B cell (primary cell): ENCODE data around the gene RAB31. TPM values are rescaled to one million over a fixed set of nuclear protein-coding genes. Genes with fewer than 3 reads are reported as not detected.

Source experiments
- ATAC-seq: fragments of 200-7000 bp; cut with Tn5 transposase; one replicate; pipeline ENCODE4 v1.10.0; 2021; ENCODE audit warnings: low read depth, mild to moderate bottlenecking, moderate number of reproducible peaks, moderate library complexity
- CTCF ChIA-PET: fragments of 350-600 bp; sonication (Branson Sonifier 250); formaldehyde crosslinking; loops from one replicate; lab custom pipeline; 2021; ENCODE audit warnings: antibody characterized with exemption, inconsistent platforms; lab: Charles Lee
- POLR2A ChIA-PET: fragments of 350-600 bp; sonication (Branson Sonifier 250); formaldehyde crosslinking; loops from one replicate; lab custom pipeline; 2021; ENCODE audit warnings: antibody characterized with exemption; lab: Charles Lee
- DNase-seq: peaks from one replicate; pipeline ENCODE4 v3.0.0; 2013
- H2AFZ ChIP-seq: 2 replicates; pipeline ENCODE4 v1.6.1; 2012; ENCODE audit warnings: mild to moderate bottlenecking, low read depth, low read length; ENCODE audit not compliant: insufficient read depth, poor library complexity, severe bottlenecking
- H3K27ac ChIP-seq, 2 donors: 1 replicate in 1 of 2; 2 replicates in 1 of 2; pipeline ENCODE4 v1.5.1; 2012 to 2013; ENCODE audit warnings: low read length in 2 of 2, mild to moderate bottlenecking in 2 of 2, moderate library complexity in 1 of 2
- H3K27me3 ChIP-seq, 4 experiments: fragments of 200-600 bp in 1 of 4; sonication (generic) in 1 of 4; replicated peaks in 1 of 4; 1 replicate in 2 of 4; 2 replicates in 2 of 4; pipeline versions ENCODE4 v1.6.1 to v1.7.0; 2013 to 2016; ENCODE audit warnings: low read length in 3 of 4, mild to moderate bottlenecking in 2 of 4, mixed read lengths in 1 of 4, moderate library complexity in 1 of 4; ENCODE audit not compliant: insufficient read depth in 4 of 4, control insufficient read depth in 3 of 4; ENCODE audit errors: control extremely low read depth in 1 of 4
- H3K36me3 ChIP-seq, 2 experiments: replicated peaks in 1 of 2; 1 replicate in 1 of 2; 2 replicates in 1 of 2; pipeline versions ENCODE4 v1.6.1 to v1.7.1; 2013; ENCODE audit warnings: low read length in 1 of 2; ENCODE audit not compliant: insufficient read depth in 2 of 2, control insufficient read depth in 1 of 2; ENCODE audit errors: control extremely low read depth in 1 of 2, extremely low read depth in 1 of 2
- H3K4me1 ChIP-seq, 2 donors: fragments of 200-600 bp in 1 of 2; sonication (generic) in 1 of 2; 1 replicate in 1 of 2; 2 replicates in 1 of 2; pipeline versions ENCODE4 v1.5.1 to v1.6.1; 2013 to 2017; ENCODE audit warnings: low read length in 2 of 2; ENCODE audit not compliant: control insufficient read depth in 2 of 2, insufficient read depth in 2 of 2
- H3K4me2 ChIP-seq: replicated peaks from 2 replicates; pipeline ENCODE3; 2012; ENCODE audit warnings: mild to moderate bottlenecking, low read depth, low read length; ENCODE audit not compliant: poor library complexity, severe bottlenecking
- H3K4me3 ChIP-seq, 5 experiments: fragments of 200-600 bp in 1 of 5; sonication (generic) in 1 of 5; 1 replicate in 3 of 5; 2 replicates in 2 of 5; pipeline versions ENCODE4 v1.5.1 to v1.7.0; 2011 to 2016; ENCODE audit warnings: low read length in 4 of 5, mild to moderate bottlenecking in 4 of 5, low read depth in 2 of 5, control low read depth in 1 of 5, moderate library complexity in 1 of 5; ENCODE audit not compliant: insufficient read depth in 1 of 5; ENCODE audit errors: control extremely low read depth in 1 of 5, extremely low read depth in 1 of 5
- H3K79me2 ChIP-seq: fragments of 200-600 bp; sonication (generic); one replicate; pipeline ENCODE4 v1.6.0; 2016; ENCODE audit warnings: low read length; ENCODE audit not compliant: control insufficient read depth, insufficient read depth
- H3K9ac ChIP-seq: fragments of 200-600 bp; sonication (generic); 2 replicates; pipeline ENCODE4 v1.6.1; 2017; ENCODE audit warnings: mild to moderate bottlenecking, low read length, moderate library complexity
- H3K9me3 ChIP-seq, 3 donors: one replicate each; pipeline versions ENCODE4 v1.6.1 to v1.7.1; 2013; ENCODE audit warnings: low read length in 2 of 3; ENCODE audit not compliant: control insufficient read depth in 2 of 3, insufficient read depth in 1 of 3; ENCODE audit errors: control extremely low read depth in 1 of 3
- H4K20me1 ChIP-seq: 2 replicates; pipeline ENCODE4 v1.6.0; 2012; ENCODE audit warnings: mild to moderate bottlenecking, low read length; ENCODE audit not compliant: insufficient read depth, control insufficient read depth, poor library complexity, severe bottlenecking
- H3K27ac Mint-ChIP-seq: one replicate; pipeline ENCODE4 v1.8.0; 2021; ENCODE audit warnings: mixed read lengths
- H3K27me3 Mint-ChIP-seq: one replicate; pipeline ENCODE4 v1.8.0; 2021; ENCODE audit warnings: mixed read lengths
- H3K4me1 Mint-ChIP-seq: one replicate; pipeline ENCODE4 v1.8.0; 2021; ENCODE audit warnings: mixed read lengths
- H3K4me3 Mint-ChIP-seq: one replicate; pipeline ENCODE4 v1.8.0; 2021; ENCODE audit warnings: mixed read lengths
- H3K9me3 Mint-ChIP-seq: one replicate; pipeline ENCODE4 v1.8.0; 2022; ENCODE audit warnings: mixed read lengths; ENCODE audit not compliant: insufficient read depth
- EZH2 ChIP-seq: IDR thresholded peaks from 2 replicates; pipeline ENCODE4 v1.6.1; 2012; ENCODE audit warnings: borderline replicate concordance, low read depth, mild to moderate bottlenecking, moderate library complexity, low read length; ENCODE audit not compliant: insufficient read depth, poor library complexity, severe bottlenecking
- WGBS: methylation state at CpG from one replicate; pipeline ENCODE4 v1.1.5; 2013; ENCODE audit warnings: missing lambda C conversion rate; ENCODE audit not compliant: insufficient coverage; 5-methylcytosine and 5-hydroxymethylcytosine counted together
- intact Hi-C: fragments of 100-400 bp; cut with micrococcal nuclease; formaldehyde crosslinking; loops from one replicate; pipeline ENCODE4 v1.10.0; 2022
- polyA plus RNA-seq: library from polyadenylated mRNA; depleted of rRNA; stranded (reverse); fragments of >200 nt; gene quantifications from 2 replicates; pipeline ENCODE4 v1.2.3, GENCODE V29; 2012
- total RNA-seq, 2 donors: library from RNA; stranded (reverse); fragments of 120-200 nt in 1 of 2; gene quantifications; 1 replicate in 1 of 2; 2 replicates in 1 of 2; pipeline versions ENCODE4 v1.2.3 to v1.2.4, GENCODE V29; 2013 to 2022
- TF ChIP-seq, protein P1 (sequence below): fragments of 200-600 bp; IDR thresholded peaks from one replicate; pipeline ENCODE4 v1.8.0; 2022; ENCODE audit warnings: antibody characterized with exemption, mild to moderate bottlenecking

RAB31 gene
- total and polyA plus RNA-seq, 2 donors (not counting 1 experiment from before 2014, with no cell fraction given), result 15.5 to 44.6 TPM

DNA sequence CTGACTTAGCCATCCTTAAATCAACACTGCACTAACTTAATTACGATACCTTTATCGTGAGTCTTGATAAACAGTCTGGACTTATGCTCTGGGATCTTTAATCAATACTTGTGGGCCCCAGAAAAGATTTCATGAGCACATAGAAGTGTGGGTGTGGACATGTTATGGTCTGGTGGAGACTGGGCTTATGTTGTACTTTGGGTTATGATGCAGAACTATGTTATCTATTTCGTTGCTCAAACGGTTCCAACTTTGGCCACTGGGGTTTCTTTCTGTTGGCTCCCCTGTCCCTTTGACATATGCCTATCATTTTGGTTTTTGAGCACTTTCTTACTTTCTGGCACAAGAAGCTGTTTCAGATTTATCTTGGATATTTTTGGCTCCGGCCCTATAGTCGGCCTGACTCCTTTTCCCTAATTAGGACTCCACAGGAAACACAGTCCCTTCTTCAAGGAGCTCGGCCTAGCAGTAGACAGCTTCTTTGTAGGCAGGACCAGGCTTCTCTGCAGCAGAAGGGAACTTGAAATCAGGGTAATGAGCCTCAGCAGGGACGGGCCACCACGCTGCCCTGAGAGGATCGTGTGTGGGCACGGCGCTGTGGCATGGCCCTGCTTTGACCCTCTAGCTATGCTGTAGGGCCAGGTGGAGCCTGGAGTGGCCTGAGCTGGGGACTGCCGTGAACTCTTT, 123.1 kb downstream of the RAB31 start:
- Histone ChIP-seq H3K9me3 (no peaks in the 10 kb centered on the region), H2AFZ (no peak overlapping the region), H3K27me3 (no peaks in the 10 kb centered on the region), H4K20me1 (peaks cover 3% of the 10 kb centered on the region), H3K4me3 (no peak overlapping the region), H3K9ac (no peak overlapping the region), H3K4me2 (no peak overlapping the region), H3K27ac (no peak overlapping the region), H3K4me1 (no peaks in the 10 kb centered on the region), H3K36me3 (peaks cover 0 to 10% of the 10 kb centered on the region in 2 experiments), H3K79me2 (peaks cover 3% of the 10 kb centered on the region)
- 94% methylated on average over 13 of the region's 13 CpGs for WGBS
- no peaks in the 10 kb centered on the region for H3K27me3 Mint-ChIP-seq
- peaks cover 14% of the 10 kb centered on the region for H3K4me1 Mint-ChIP-seq
- ChIA-PET CTCF (no interaction called here), POLR2A (no interaction called here)
- ATAC-seq (no peak), DNase-seq (no peak)
- H3K27ac Mint-ChIP-seq, result no peak overlapping the region
- H3K4me3 Mint-ChIP-seq, result no peak overlapping the region
- intact Hi-C loops, result no loop called here
- no peak for TF ChIP-seq EZH2
- TF ChIP-seq, protein P1, sequence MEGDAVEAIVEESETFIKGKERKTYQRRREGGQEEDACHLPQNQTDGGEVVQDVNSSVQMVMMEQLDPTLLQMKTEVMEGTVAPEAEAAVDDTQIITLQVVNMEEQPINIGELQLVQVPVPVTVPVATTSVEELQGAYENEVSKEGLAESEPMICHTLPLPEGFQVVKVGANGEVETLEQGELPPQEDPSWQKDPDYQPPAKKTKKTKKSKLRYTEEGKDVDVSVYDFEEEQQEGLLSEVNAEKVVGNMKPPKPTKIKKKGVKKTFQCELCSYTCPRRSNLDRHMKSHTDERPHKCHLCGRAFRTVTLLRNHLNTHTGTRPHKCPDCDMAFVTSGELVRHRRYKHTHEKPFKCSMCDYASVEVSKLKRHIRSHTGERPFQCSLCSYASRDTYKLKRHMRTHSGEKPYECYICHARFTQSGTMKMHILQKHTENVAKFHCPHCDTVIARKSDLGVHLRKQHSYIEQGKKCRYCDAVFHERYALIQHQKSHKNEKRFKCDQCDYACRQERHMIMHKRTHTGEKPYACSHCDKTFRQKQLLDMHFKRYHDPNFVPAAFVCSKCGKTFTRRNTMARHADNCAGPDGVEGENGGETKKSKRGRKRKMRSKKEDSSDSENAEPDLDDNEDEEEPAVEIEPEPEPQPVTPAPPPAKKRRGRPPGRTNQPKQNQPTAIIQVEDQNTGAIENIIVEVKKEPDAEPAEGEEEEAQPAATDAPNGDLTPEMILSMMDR, result no peak
- H3K9me3 Mint-ChIP-seq, result no peaks in the 10 kb centered on the region

DNA sequence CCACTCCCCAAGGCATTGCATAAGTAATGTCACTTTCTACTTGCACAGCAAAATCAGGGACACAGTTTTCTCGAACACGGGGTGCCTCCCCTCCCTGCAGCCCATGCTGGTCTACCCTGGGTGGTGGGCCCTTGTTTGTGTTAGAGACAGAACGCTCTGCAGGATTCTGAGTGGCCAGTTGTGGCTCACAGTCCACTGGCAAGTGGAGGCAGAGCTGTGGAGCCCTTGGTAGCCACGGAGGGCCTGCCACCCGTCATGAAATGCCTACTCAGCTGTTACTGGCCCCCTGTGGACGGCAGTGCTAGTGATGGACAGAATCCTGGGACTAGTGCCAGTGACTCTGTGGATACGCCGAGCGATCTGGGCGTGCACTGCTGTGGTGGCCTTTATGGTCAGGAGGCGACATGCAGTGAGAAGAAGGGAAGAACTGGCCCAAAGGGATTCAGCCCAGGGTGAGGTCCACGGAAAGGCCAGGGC, 123.7 kb downstream of the RAB31 start:
- H3K4me1 ChIP-seq, result no peaks in the 10 kb centered on the region
- no peaks in the 10 kb centered on the region for H3K79me2 ChIP-seq
- no peak overlapping the region for H3K9ac ChIP-seq
- peaks cover 0 to 10% of the 10 kb centered on the region in 2 experiments for H3K36me3 ChIP-seq
- H3K4me3 ChIP-seq, result no peak overlapping the region
- POLR2A ChIA-PET, result no interaction called here
- no peak overlapping the region for H3K27ac ChIP-seq
- no peaks in the 10 kb centered on the region for H3K9me3 Mint-ChIP-seq
- H3K27me3 ChIP-seq, result no peaks in the 10 kb centered on the region
- peaks cover 3% of the 10 kb centered on the region for H4K20me1 ChIP-seq
- no peak overlapping the region for H3K4me3 Mint-ChIP-seq
- DNase-seq (no peak), ATAC-seq (no peak)
- CTCF ChIA-PET, result no interaction called here
- intact Hi-C loops, result no loop called here
- H3K9me3 ChIP-seq, result no peaks in the 10 kb centered on the region
- no peak overlapping the region for H3K4me2 ChIP-seq
- H2AFZ ChIP-seq, result no peak overlapping the region
- no peak for TF ChIP-seq EZH2
- H3K27me3 Mint-ChIP-seq, result no peaks in the 10 kb centered on the region
- peaks cover 14% of the 10 kb centered on the region for H3K4me1 Mint-ChIP-seq
- WGBS, result 95% methylated on average over 12 of the region's 12 CpGs
- H3K27ac Mint-ChIP-seq, result no peak overlapping the region
